Osteocyte (in vitro differentiated cells): ENCODE results near the gene KANTR. TPM values are rescaled to one million over a fixed set of nuclear protein-coding genes. Genes with fewer than 3 reads are reported as not detected.

Experiments
- DNase-seq: peaks from one replicate; pipeline ENCODE4 v3.0.0; 2021; ENCODE audit warnings: mixed read lengths; ENCODE audit not compliant: unreplicated experiment; ENCODE audit errors: extremely low spot score
- H3K27ac Mint-ChIP-seq: one replicate; pipeline ENCODE4 v1.8.0; 2021; ENCODE audit warnings: mild to moderate bottlenecking, mixed read lengths; ENCODE audit not compliant: unreplicated experiment
- H3K27me3 Mint-ChIP-seq: one replicate; pipeline ENCODE4 v1.8.0; 2021; ENCODE audit warnings: mixed read lengths; ENCODE audit not compliant: unreplicated experiment
- H3K36me3 Mint-ChIP-seq: one replicate; pipeline ENCODE4 v1.8.0; 2021; ENCODE audit warnings: mixed read lengths; ENCODE audit not compliant: unreplicated experiment
- H3K4me1 Mint-ChIP-seq: one replicate; pipeline ENCODE4 v1.8.0; 2021; ENCODE audit warnings: mixed read lengths; ENCODE audit not compliant: unreplicated experiment
- H3K4me3 Mint-ChIP-seq: one replicate; pipeline ENCODE4 v1.8.0; 2021; ENCODE audit warnings: mild to moderate bottlenecking, moderate library complexity, mixed read lengths; ENCODE audit not compliant: unreplicated experiment
- H3K9me3 Mint-ChIP-seq: one replicate; pipeline ENCODE4 v1.8.0; 2021; ENCODE audit warnings: mixed read lengths; ENCODE audit not compliant: unreplicated experiment
- CTCF ChIP-seq: fragments of 200-600 bp; sonication (generic); IDR thresholded peaks from 2 replicates; pipeline ENCODE4 v1.5.0; 2021; ENCODE audit warnings: antibody characterized with exemption, mild to moderate bottlenecking, moderate library complexity
- total RNA-seq: library from RNA; stranded (reverse); gene quantifications from 2 replicates; pipeline ENCODE4 v1.2.1, GENCODE V29; 2021

KANTR gene
- total RNA-seq, 1 donor from 2014 or later = 12.4 TPM

DNA sequence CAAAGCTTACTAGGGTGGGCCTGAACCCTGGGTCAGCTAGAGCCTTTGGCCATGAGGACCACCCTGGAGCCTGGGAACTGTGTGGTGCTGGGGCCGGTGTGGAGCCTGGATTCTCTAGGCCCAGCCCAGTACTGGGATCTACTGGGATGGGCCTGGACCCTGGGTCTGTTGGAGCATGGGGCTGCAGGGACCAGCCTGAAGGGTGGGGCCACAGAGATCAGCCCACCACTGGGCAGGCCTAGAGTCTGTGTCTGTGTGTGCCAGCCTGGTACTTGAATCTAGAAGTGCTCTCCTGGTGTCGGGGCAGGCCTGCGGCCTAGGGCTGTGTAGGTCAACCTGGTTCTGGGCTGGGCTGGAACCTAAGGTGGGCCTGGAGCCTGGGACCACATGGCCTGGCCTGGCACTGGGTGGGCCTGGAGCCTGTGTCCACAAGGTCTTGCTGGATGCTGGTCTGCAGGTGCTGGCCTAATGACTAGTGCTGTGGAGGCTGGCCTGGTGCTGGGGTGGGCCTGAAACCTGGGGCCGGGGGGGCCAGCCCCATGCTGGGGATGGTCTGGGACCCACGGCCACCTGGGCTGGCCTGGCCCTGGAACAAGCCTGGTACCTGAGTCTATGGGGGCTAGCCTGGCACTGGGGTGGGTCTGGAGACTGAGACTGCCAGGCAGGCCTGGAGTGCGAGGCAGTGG lies 21.1 kb downstream of the KANTR start:
- Mint-ChIP-seq H3K27me3 (no peaks in the 10 kb centered on the region), H3K4me3 (no peak overlapping the region), H3K27ac (no peak overlapping the region), H3K36me3 (no peaks in the 10 kb centered on the region), H3K9me3 (peaks cover 14% of the 10 kb centered on the region), H3K4me1 (peaks cover 3% of the 10 kb centered on the region)
- TF ChIP-seq CTCF = no peak
- DNase-seq = no peak

DNA sequence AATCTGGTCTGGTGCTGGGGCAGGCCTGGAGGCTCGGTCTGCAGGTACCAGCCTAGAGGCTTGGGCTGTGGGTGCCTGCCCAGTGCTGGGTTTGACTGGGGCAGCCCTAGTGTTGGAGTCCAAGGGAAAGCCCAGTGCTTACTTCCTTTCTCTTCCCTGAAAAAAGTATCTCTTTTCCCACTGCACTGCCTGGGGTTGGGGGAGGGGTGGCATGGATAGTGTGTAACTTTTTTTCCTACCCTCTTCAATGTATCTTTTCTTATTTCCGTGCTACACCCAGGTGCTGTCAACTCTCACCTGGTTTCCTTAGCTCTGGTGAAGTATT lies 21.6 kb downstream of the KANTR start:
- Mint-ChIP-seq H3K27ac (peak overlapping the region; percentile 14), H3K4me3 (no peak overlapping the region)

GRCh38 chrX:53116101-53116500 lies 22.2 kb downstream of the KANTR start:
- no peak overlapping the region for H3K4me3 Mint-ChIP-seq
- TF ChIP-seq CTCF = no peak
- peak overlapping the region; percentile 14 for H3K27ac Mint-ChIP-seq
- peaks cover 3% of the 10 kb centered on the region for H3K4me1 Mint-ChIP-seq
- H3K9me3 Mint-ChIP-seq = peaks cover 14% of the 10 kb centered on the region
- no peak for DNase-seq
- no peaks in the 10 kb centered on the region for H3K36me3 Mint-ChIP-seq
- no peaks in the 10 kb centered on the region for H3K27me3 Mint-ChIP-seq

More for the DNA sequence above, 21.6 kb downstream of the KANTR start:
- no peak for DNase-seq
- no peak for TF ChIP-seq CTCF
- Mint-ChIP-seq H3K36me3 (no peaks in the 10 kb centered on the region), H3K4me1 (peaks cover 3% of the 10 kb centered on the region), H3K27me3 (no peaks in the 10 kb centered on the region), H3K9me3 (peaks cover 14% of the 10 kb centered on the region)

DNA sequence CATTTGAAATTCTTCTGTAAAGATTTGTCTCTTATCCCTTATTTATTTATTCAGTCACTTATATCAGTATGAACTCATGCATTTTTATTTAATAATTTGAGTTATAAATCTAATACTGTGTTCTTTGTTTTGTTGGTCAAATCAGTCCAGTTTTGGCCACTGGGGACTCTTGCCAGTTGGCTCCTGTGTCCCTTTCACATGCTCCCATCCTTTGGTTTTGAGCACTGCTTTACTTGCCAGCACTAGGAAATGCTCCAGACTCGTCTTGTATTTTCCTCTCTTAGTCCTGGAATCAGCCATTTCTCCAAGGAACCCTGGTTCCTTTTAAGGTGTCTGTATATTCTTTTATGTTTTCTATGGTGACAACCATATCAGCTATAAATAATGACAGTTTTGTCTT lies 28.1 kb downstream of the KANTR start:
- no peak for TF ChIP-seq CTCF
- no peaks in the 10 kb centered on the region for H3K27me3 Mint-ChIP-seq
- H3K9me3 Mint-ChIP-seq = peaks cover 13% of the 10 kb centered on the region
- H3K27ac Mint-ChIP-seq = no peak overlapping the region
- H3K4me1 Mint-ChIP-seq = peaks cover 10% of the 10 kb centered on the region
- no peak for DNase-seq
- H3K36me3 Mint-ChIP-seq = peaks cover 1% of the 10 kb centered on the region
- no peak overlapping the region for H3K4me3 Mint-ChIP-seq

DNA sequence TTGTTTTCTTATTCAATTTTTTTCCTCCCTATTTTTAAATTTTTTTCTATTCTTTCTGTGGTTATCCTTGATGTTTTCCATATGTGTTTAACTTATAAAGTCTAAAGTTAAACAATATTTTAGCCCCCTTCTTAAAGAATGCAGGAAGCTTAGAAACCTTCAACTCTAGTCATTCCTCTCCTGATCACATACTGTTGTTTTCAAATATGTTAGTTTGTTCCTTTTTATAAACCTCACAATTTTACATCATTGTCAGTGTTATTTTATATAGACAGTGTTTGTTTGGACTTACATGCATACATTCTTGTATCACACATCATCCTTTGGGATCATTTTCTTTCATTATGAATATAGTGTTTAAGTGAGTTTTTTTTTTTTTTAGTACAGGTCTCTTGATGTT lies 31.6 kb downstream of the KANTR start:
- no peaks in the 10 kb centered on the region for H3K27me3 Mint-ChIP-seq
- TF ChIP-seq CTCF = no peak
- H3K4me3 Mint-ChIP-seq = no peak overlapping the region
- peaks cover 10% of the 10 kb centered on the region for H3K4me1 Mint-ChIP-seq
- no peak for DNase-seq
- H3K27ac Mint-ChIP-seq = peak overlapping the region; percentile 36
- peaks cover 1% of the 10 kb centered on the region for H3K36me3 Mint-ChIP-seq
- peaks cover 17% of the 10 kb centered on the region for H3K9me3 Mint-ChIP-seq
